ENCODE results near the gene PITPNM2.
"Not testable (repeated sequence)": the region's sequence is repeated elsewhere in the genome, so short reads cannot be mapped to it uniquely, and the experiment has no call there.

PITPNM2 gene

GRCh38 chr12:123104809-123105208 lies 46.1 kb downstream of the PITPNM2 start:
- H3K27ac ChIP-seq: no peak overlapping the region
- TF ChIP-seq CTCF (IDR thresholded peaks at IDR 0.05) (no peak), ZFX (IDR thresholded peaks at IDR 0.05; ENCODE audit: borderline replicate concordance) (no peak)

- H3K27ac ChIP-seq: not testable (repeated sequence)
Observed at GRCh38 chr12:123104094-123104493, 46.8 kb downstream of the PITPNM2 start.

- no peak overlapping the region for H3K27ac ChIP-seq
- TF ChIP-seq ZFX (IDR thresholded peaks at IDR 0.05; ENCODE audit: borderline replicate concordance): no peak
- no peak for TF ChIP-seq CTCF (IDR thresholded peaks at IDR 0.05)
Observed at GRCh38 chr12:123102781-123103503, 47.9 kb downstream of the PITPNM2 start.

GRCh38 chr12:123102366-123102765 lies 48.5 kb downstream of the PITPNM2 start:
- H3K27ac ChIP-seq: no peak overlapping the region
- TF ChIP-seq CTCF (IDR thresholded peaks at IDR 0.05): no peak
- no peak for TF ChIP-seq ZFX (IDR thresholded peaks at IDR 0.05; ENCODE audit: borderline replicate concordance)

GRCh38 chr12:123101526-123101925 lies 49.4 kb downstream of the PITPNM2 start:
- TF ChIP-seq CTCF (IDR thresholded peaks at IDR 0.05) (no peak), ZFX (IDR thresholded peaks at IDR 0.05; ENCODE audit: borderline replicate concordance) (no peak)
- no peak overlapping the region for H3K27ac ChIP-seq
